ENCODE data around the gene ALDH1B1.

DNA sequence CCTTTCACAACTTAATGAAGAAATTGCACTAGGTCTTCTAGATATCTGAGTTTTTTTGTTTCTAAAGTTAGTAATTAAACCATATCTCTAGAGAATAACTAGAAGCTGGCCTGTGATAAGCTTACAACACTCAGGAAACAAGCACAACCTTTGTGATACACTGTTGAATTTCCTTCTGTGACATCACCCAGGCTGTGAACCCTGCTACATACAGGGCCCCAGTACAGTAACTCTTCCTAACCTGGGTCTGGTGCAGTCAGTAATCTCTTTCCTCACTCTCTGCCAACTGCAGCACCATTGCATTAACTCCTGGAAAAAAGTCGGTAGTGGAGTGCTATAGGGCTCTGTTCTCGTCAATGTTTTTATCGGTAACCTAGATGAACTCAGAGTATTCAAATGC, 42.4 kb downstream of the ALDH1B1 start:
- TF ChIP-seq EZH2 (IDR thresholded peaks at IDR 0.05; ENCODE audit: low read length, missing control alignments) = no peak
- TF ChIP-seq CTCF (conservative IDR thresholded peaks at IDR 0.05 in 1 of 2, IDR thresholded peaks at IDR 0.05 in 1 of 2; ENCODE audit: low read depth in 1 of 2, low read length in 2 of 2) = no peak

Data from fibroblast of lung (primary cell).